HCT116 (cell line): ENCODE data around the gene TJP1. TPM values are rescaled to one million over a fixed set of nuclear protein-coding genes. Genes with fewer than 3 reads are reported as not detected.

Experiments
- ATAC-seq: fragments of 200-7000 bp; cut with Tn5 transposase; 2 replicates; pipeline ENCODE4 v1.9.1; 2020; ENCODE audit warnings: mild to moderate bottlenecking, moderate library complexity
- BruUV-seq: library from RNA; stranded (reverse); fragments of 400-500 nt; replicated peaks from 2 replicates; lab custom pipeline; 2021; lab: Mats Ljungman, UMichigan
- CTCF ChIA-PET: fragments of 300-600 bp; sonication (Branson Sonifier 250); formaldehyde crosslinking; loops from one replicate; lab custom pipeline; 2021; ENCODE audit warnings: antibody characterized with exemption; lab: Charles Lee
- POLR2A ChIA-PET: fragments of 300-600, 350-600 bp; sonication (Branson Sonifier 250); formaldehyde crosslinking; loops from one replicate; lab custom pipeline; 2021; ENCODE audit warnings: antibody characterized with exemption; lab: Charles Lee
- RAD21 ChIA-PET, 2 experiments: fragments of 300-600 bp; sonication (Branson Sonifier 250); formaldehyde crosslinking; loops; one replicate each; lab custom pipeline; 2023; ENCODE audit warnings: low total read pairs in 2 of 2; ENCODE audit not compliant: uncharacterized antibody in 2 of 2, unreplicated experiment in 2 of 2, low non-redundant PET in 1 of 2; lab: Charles Lee
- DNase-seq: peaks from one replicate; pipeline ENCODE4 v3.0.0-alpha.2; 2010; ENCODE audit warnings: low read depth, low spot score
- H2AFZ ChIP-seq: fragments of 200-600 bp; shearing (Covaris generic), sonication (generic); 2 replicates; pipeline ENCODE4 v1.6.1; 2017; ENCODE audit warnings: low read depth, mixed run types, mixed read lengths, antibody characterized with exemption, low read length; ENCODE audit not compliant: poor library complexity, severe bottlenecking
- H3K27ac ChIP-seq: 2 replicates; pipeline ENCODE4 v1.5.1; 2012; ENCODE audit warnings: low read depth, low read length
- H3K27me3 ChIP-seq: fragments of 200-600 bp; sonication (generic); 2 replicates; pipeline ENCODE4 v1.6.1; 2016; ENCODE audit warnings: mixed run types, low read length, mixed read lengths; ENCODE audit not compliant: insufficient read depth
- H3K36me3 ChIP-seq, 2 experiments: fragments of 200-500 bp in 1 of 2; fragments of 200-600 bp in 1 of 2; sonication (Bioruptor generic) in 1 of 2; sonication (generic) in 1 of 2; 2 replicates each; pipeline versions ENCODE4 v1.5.1 to v1.6.1; 2014 to 2016; ENCODE audit warnings: low read length in 2 of 2, inconsistent platforms in 1 of 2, mixed read lengths in 1 of 2, mixed run types in 1 of 2; ENCODE audit not compliant: insufficient read depth in 2 of 2, control insufficient read depth in 1 of 2
- H3K4me1 ChIP-seq, 2 experiments: fragments of 200-600 bp in 1 of 2; sonication (generic) in 1 of 2; 2 replicates each; pipeline versions ENCODE4 v1.5.1 to v1.6.1; 2012 to 2017; ENCODE audit warnings: low read length in 2 of 2, inconsistent platforms in 1 of 2, mild to moderate bottlenecking in 1 of 2, mixed read lengths in 1 of 2, mixed run types in 1 of 2, moderate library complexity in 1 of 2; ENCODE audit not compliant: insufficient read depth in 2 of 2, control insufficient read depth in 1 of 2
- H3K4me2 ChIP-seq: fragments of 200-600 bp; sonication (generic); 2 replicates; pipeline ENCODE4 v1.6.1; 2017; ENCODE audit warnings: mixed run types, low read length, mixed read lengths
- H3K4me3 ChIP-seq, 2 experiments: fragments of 200-600 bp in 1 of 2; sonication (generic) in 1 of 2; replicated peaks in 1 of 2; 2 replicates each; pipeline ENCODE4 v1.5.1; 2011 to 2016; ENCODE audit warnings: low read length in 2 of 2, control low read depth in 1 of 2, low read depth in 1 of 2, mild to moderate bottlenecking in 1 of 2, mixed read lengths in 1 of 2, mixed run types in 1 of 2
- H3K79me2 ChIP-seq: fragments of 200-600 bp; sonication (generic); 2 replicates; pipeline ENCODE4 v1.6.1; 2017; ENCODE audit warnings: mild to moderate bottlenecking, mixed run types, low read length, moderate library complexity, mixed read lengths; ENCODE audit not compliant: insufficient read depth
- H3K9ac ChIP-seq: fragments of 200-600 bp; sonication (generic); 2 replicates; pipeline ENCODE4 v1.6.1; 2016; ENCODE audit warnings: low read length, mixed read lengths
- H3K9me2 ChIP-seq: fragments of 200-600 bp; sonication (generic), shearing (Covaris generic); 2 replicates; pipeline ENCODE4 v1.6.1; 2017; ENCODE audit warnings: mixed run types, mild to moderate bottlenecking, moderate library complexity; ENCODE audit not compliant: insufficient read depth
- H3K9me3 ChIP-seq, 2 experiments: fragments of 200-500 bp in 1 of 2; fragments of 200-600 bp in 1 of 2; sonication (Bioruptor generic) in 1 of 2; sonication (generic) in 1 of 2; 2 replicates each; pipeline ENCODE4 v1.6.1; 2014 to 2017; ENCODE audit warnings: low read length in 2 of 2, mixed read lengths in 2 of 2, inconsistent platforms in 1 of 2, low read depth in 1 of 2, mild to moderate bottlenecking in 1 of 2, mixed run types in 1 of 2, moderate library complexity in 1 of 2; ENCODE audit not compliant: control insufficient read depth in 1 of 2, insufficient read depth in 1 of 2
- H4K20me1 ChIP-seq: fragments of 200-600 bp; sonication (generic), shearing (Covaris generic); 2 replicates; pipeline ENCODE4 v1.6.1; 2017; ENCODE audit warnings: mixed run types, mild to moderate bottlenecking, moderate library complexity; ENCODE audit not compliant: insufficient read depth
- ATF3 ChIP-seq: IDR thresholded peaks from 2 replicates; pipeline ENCODE4 v1.6.1; 2012
- CBX3 ChIP-seq: IDR thresholded peaks from 2 replicates; pipeline ENCODE4 v1.6.1; 2012; ENCODE audit warnings: low read depth
- EGR1 ChIP-seq: IDR thresholded peaks from 2 replicates; pipeline ENCODE4 v1.6.1; 2012; ENCODE audit warnings: low read depth
- JUND ChIP-seq: IDR thresholded peaks from 2 replicates; pipeline ENCODE4 v1.6.1; 2012
- RAD21 ChIP-seq: IDR thresholded peaks from 2 replicates; pipeline ENCODE4 v1.6.1; 2012; ENCODE audit warnings: low read depth, mild to moderate bottlenecking
- REST ChIP-seq: IDR thresholded peaks from 2 replicates; pipeline ENCODE4 v1.6.1; 2012; ENCODE audit warnings: low read depth
- SIN3A ChIP-seq: IDR thresholded peaks from 2 replicates; pipeline ENCODE4 v1.6.1; 2012; ENCODE audit warnings: low read depth
- YY1 ChIP-seq: IDR thresholded peaks from 2 replicates; pipeline ENCODE4 v1.6.1; 2011; ENCODE audit warnings: low read length, low read depth, moderate library complexity, mild to moderate bottlenecking; ENCODE audit not compliant: insufficient replicate concordance; ENCODE audit errors: extremely low read depth
- ZBTB33 ChIP-seq: IDR thresholded peaks from 2 replicates; pipeline ENCODE4 v1.6.1; 2011; ENCODE audit warnings: mild to moderate bottlenecking, low read length, moderate library complexity; ENCODE audit not compliant: insufficient replicate concordance; ENCODE audit errors: extremely low read depth
- intact Hi-C: fragments of 100-400 bp; cut with micrococcal nuclease; formaldehyde crosslinking; loops from 2 replicates; pipeline ENCODE4 v1.10.0; 2022
- total RNA-seq: library from RNA; stranded (reverse); gene quantifications from one replicate; pipeline ENCODE4 v1.2.1, GENCODE V29; 2021; ENCODE audit not compliant: unreplicated experiment

Gene TJP1
- total RNA-seq, 1 experiment from 2014 or later, result 83.6 TPM

- no peak for ATAC-seq
- no peaks in the 10 kb centered on the region for H3K27me3 ChIP-seq
- no peak overlapping the region for H2AFZ ChIP-seq
- ChIA-PET CTCF (no interaction called here), RAD21 (no interaction called here), POLR2A (no interaction called here)
- no peaks in the 10 kb centered on the region for H3K4me1 ChIP-seq
- no peaks in the 10 kb centered on the region for H4K20me1 ChIP-seq
- no peak overlapping the region for H3K9ac ChIP-seq
- H3K27ac ChIP-seq, result no peak overlapping the region
- H3K9me3 ChIP-seq, result no peaks in the 10 kb centered on the region
- DNase-seq, result no peak
- no peaks in the 10 kb centered on the region for H3K79me2 ChIP-seq
- H3K4me2 ChIP-seq, result no peak overlapping the region
- TF ChIP-seq ATF3 (no peak), ZBTB33 (no peak), YY1 (no peak)
- TF ChIP-seq, all 23 proteins: peak for 0
- Histone ChIP-seq H3K4me3 (no peak overlapping the region), H3K9me2 (no peaks in the 10 kb centered on the region), H3K36me3 (no peaks in the 10 kb centered on the region)
- no TSS peak for BruUV-seq
- intact Hi-C loops, result no loop called here
Observed at GRCh38 chr15:29682361-29682760, 139.9 kb downstream of the TJP1 start.

GRCh38 chr15:29681946-29682345, 140.3 kb downstream of the TJP1 start:
- ATAC-seq (no peak), DNase-seq (no peak)
- no peak overlapping the region for H3K4me2 ChIP-seq
- H4K20me1 ChIP-seq, result no peaks in the 10 kb centered on the region
- no peaks in the 10 kb centered on the region for H3K9me2 ChIP-seq
- no peaks in the 10 kb centered on the region for H3K79me2 ChIP-seq
- no TSS peak for BruUV-seq
- H3K27ac ChIP-seq, result no peak overlapping the region
- intact Hi-C loops, result no loop called here
- no peak overlapping the region for H3K9ac ChIP-seq
- no peaks in the 10 kb centered on the region for H3K4me1 ChIP-seq
- H3K36me3 ChIP-seq, result no peaks in the 10 kb centered on the region
- RAD21 ChIA-PET, result no interaction called here
- CTCF ChIA-PET, result no interaction called here
- TF ChIP-seq REST (no peak), JUND (no peak), RAD21 (no peak), EGR1 (no peak), CBX3 (no peak), SIN3A (no peak)
- H3K27me3 ChIP-seq, result no peaks in the 10 kb centered on the region
- no peaks in the 10 kb centered on the region for H3K9me3 ChIP-seq
- no peak overlapping the region for H2AFZ ChIP-seq
- no peak overlapping the region for H3K4me3 ChIP-seq
- POLR2A ChIA-PET, result no interaction called here
